ENCODE measurements around the gene NEUROD4.

DNA sequence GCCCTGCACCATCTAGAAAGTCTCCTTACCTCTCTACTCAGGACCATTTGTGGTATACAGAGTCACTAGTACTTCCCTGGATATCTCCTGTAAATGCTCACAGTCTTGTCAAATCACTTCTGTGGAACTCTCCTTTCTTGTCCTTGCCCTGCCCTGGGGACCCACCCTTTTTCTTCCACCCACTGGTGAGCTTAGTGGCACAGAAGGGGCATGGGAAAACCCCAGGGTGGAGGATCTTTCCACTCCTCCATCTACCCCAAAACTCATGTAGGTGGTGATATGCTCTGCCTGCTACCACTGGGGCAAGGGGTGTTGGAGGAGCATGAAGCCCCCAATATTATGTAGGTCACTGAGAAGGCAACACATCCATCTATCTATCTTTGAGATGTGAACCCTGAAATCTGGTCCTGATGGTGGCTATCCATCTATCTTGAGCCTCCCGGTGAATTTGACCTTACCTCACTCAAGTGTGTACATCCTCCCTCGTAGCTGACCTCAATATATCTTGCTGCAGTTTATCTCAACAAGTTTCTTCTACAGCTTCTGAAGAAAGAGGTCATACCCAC, 36.2 kb upstream of the NEUROD4 start:
- TF ChIP-seq, protein P1, sequence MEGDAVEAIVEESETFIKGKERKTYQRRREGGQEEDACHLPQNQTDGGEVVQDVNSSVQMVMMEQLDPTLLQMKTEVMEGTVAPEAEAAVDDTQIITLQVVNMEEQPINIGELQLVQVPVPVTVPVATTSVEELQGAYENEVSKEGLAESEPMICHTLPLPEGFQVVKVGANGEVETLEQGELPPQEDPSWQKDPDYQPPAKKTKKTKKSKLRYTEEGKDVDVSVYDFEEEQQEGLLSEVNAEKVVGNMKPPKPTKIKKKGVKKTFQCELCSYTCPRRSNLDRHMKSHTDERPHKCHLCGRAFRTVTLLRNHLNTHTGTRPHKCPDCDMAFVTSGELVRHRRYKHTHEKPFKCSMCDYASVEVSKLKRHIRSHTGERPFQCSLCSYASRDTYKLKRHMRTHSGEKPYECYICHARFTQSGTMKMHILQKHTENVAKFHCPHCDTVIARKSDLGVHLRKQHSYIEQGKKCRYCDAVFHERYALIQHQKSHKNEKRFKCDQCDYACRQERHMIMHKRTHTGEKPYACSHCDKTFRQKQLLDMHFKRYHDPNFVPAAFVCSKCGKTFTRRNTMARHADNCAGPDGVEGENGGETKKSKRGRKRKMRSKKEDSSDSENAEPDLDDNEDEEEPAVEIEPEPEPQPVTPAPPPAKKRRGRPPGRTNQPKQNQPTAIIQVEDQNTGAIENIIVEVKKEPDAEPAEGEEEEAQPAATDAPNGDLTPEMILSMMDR (IDR thresholded peaks at IDR 0.05), result no peak
- no peak for TF ChIP-seq POLR2A (IDR thresholded peaks at IDR 0.05)

Data from tibial nerve (tissue), 3 donors.